ENCODE data around the gene MALSU1. TPM values are rescaled to one million over a fixed set of nuclear protein-coding genes. Genes with fewer than 3 reads are reported as not detected.
"Not testable (repeated sequence)": the region's sequence is repeated elsewhere in the genome, so short reads cannot be mapped to it uniquely, and the experiment has no call there.

The MALSU1 gene
- total RNA-seq, 2 donors from 2014 or later: 37.5 to 54.3 TPM

DNA sequence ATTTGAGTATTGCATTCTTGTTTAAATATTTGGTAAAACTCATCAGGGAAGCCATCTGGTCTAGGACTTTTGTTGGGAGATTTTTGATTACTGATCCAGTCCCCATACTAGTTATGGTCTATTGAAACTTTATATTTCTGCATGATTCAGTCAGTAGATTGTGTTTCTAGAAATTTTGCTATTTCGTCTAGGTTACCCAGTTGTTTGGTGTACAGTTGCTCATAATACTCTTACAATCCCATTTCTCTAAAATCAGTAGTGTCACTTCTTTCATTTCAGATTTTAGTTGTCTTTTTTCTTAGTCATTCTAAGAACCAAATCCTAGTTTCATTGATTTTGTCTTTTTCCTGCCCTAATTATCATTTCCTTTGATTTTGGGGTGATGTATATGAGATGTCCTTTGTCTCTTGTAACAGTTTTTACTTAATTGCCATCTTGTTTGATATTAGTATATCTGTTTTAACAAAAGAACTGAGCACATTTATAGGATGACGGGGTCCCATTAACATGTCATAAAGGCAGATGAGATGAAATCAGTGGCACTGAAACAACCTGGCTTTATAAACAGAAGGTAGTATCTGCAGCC is 7.9 kb downstream of the MALSU1 start:
- Histone ChIP-seq H3K27me3 (no peaks in the 10 kb centered on the region), H3K27ac (no peak overlapping the region), H3K9ac (ENCODE audit: low read depth in 2 of 2, low read length in 2 of 2) (no peak overlapping the region), H3K36me3 (peaks cover 10% of the 10 kb centered on the region), H3K4me3 (no peak overlapping the region), H3K4me1 (no peaks in the 10 kb centered on the region), H3K9me3 (no peaks in the 10 kb centered on the region)
- intact Hi-C loops (cut with DNase I): no loop called here
- no peak for DNase-seq
- TF ChIP-seq, protein P1, sequence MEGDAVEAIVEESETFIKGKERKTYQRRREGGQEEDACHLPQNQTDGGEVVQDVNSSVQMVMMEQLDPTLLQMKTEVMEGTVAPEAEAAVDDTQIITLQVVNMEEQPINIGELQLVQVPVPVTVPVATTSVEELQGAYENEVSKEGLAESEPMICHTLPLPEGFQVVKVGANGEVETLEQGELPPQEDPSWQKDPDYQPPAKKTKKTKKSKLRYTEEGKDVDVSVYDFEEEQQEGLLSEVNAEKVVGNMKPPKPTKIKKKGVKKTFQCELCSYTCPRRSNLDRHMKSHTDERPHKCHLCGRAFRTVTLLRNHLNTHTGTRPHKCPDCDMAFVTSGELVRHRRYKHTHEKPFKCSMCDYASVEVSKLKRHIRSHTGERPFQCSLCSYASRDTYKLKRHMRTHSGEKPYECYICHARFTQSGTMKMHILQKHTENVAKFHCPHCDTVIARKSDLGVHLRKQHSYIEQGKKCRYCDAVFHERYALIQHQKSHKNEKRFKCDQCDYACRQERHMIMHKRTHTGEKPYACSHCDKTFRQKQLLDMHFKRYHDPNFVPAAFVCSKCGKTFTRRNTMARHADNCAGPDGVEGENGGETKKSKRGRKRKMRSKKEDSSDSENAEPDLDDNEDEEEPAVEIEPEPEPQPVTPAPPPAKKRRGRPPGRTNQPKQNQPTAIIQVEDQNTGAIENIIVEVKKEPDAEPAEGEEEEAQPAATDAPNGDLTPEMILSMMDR (IDR thresholded peaks at IDR 0.05): no peak

DNA sequence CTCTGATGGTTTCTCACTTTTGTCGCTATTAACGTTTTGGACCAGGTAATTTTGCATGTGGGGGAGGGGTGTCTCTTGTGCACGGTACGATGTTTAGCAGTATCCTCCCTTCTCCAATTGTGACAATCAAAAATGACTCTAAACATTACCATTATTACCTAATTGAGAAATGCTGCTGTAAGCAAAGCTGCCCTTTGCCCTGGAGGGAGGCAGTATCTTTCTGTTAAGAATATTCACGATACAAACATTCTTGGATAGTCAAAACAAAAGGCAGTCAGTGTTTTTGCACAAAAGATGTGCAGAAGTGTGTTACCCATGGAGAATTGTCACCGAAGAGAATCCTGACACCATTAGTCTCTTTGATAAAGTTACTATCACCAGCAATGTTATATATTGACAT is 9.6 kb downstream of the MALSU1 start:
- Histone ChIP-seq H3K4me1 (no peaks in the 10 kb centered on the region), H3K9ac (ENCODE audit: low read depth in 2 of 2, low read length in 2 of 2) (no peak overlapping the region), H3K27ac (no peak overlapping the region), H3K27me3 (no peaks in the 10 kb centered on the region), H3K9me3 (no peaks in the 10 kb centered on the region), H3K36me3 (peaks cover 10% of the 10 kb centered on the region), H3K4me3 (no peak overlapping the region)
- TF ChIP-seq, protein P1 (IDR thresholded peaks at IDR 0.05): no peak
- DNase-seq: no peak
- intact Hi-C loops (cut with DNase I): no loop called here

DNA sequence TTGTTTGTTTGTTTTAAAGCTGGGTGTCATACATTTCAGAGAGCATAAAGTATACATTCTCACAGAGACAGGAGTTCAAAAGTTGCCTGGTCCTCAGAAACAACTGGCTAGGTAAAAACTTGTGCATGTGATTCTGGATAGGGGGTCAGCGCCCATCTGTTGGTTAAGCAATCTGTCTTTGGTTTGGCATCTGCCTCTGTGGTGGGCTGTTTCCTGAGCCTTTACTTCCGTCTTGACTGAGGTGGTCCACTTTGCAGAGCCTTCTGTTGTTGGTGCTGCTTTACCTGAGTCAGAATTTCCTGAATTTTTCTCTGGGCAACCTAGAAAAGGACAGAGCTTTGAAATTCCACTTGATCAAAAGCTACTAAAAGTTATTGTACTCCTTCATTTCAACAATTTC is 13.0 kb downstream of the MALSU1 start:
- intact Hi-C loops (cut with DNase I); DNase-seq; H3K9me3 ChIP-seq; H3K27ac ChIP-seq; H3K4me3 ChIP-seq; H3K4me1 ChIP-seq; H3K27me3 ChIP-seq; H3K9ac ChIP-seq (ENCODE audit: low read depth in 2 of 2, low read length in 2 of 2): not testable (repeated sequence)
- H3K36me3 ChIP-seq: peaks cover 10% of the 10 kb centered on the region

DNA sequence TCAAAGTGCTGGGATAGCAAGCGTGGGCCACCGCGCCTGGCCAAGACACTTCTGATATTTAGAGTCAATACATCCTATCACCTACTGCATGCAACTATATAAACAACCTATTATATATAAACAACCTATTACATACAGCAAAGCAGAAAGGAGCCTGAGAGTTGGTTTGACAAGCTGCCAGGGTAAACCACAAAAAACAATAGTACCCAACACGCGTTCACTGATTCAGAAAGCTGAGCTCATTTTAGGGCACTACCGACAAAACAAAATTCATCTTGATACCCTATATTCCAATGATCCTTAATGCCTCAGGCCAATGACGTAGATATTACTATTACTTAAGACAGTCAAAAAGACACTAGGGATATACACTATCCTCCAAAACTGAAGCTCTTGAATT is 16.2 kb downstream of the MALSU1 start:
- no peak for DNase-seq
- intact Hi-C loops (cut with DNase I): no loop called here
- no peak overlapping the region for H3K9ac ChIP-seq (ENCODE audit: low read depth in 2 of 2, low read length in 2 of 2)

DNA sequence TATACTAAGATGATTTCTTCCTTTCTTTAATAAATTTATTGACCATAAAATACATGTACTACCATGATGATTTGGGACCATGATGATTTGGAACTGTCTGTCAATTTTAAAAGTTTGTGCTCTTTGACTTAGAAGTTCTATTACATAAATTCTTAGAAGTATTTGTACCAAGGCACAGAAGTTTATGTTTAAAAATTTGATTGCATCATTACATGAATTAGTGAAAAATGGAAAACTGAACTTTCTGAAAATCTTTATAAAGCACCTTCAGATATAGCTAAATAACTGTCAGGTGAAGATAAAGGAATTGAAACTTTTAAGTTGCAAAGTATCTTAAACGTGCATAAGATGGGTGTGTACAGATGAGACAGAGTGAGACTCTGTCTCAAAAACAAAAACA is 32.0 kb downstream of the MALSU1 start:
- no peak for DNase-seq
- no peaks in the 10 kb centered on the region for H3K4me1 ChIP-seq
- TF ChIP-seq, protein P1 (IDR thresholded peaks at IDR 0.05): no peak
- no peaks in the 10 kb centered on the region for H3K36me3 ChIP-seq
- no peaks in the 10 kb centered on the region for H3K9me3 ChIP-seq
- no peak overlapping the region for H3K4me3 ChIP-seq
- H3K27me3 ChIP-seq: no peaks in the 10 kb centered on the region
- H3K27ac ChIP-seq: no peak overlapping the region
- intact Hi-C loops (cut with DNase I): no loop called here
- no peak overlapping the region for H3K9ac ChIP-seq (ENCODE audit: low read depth in 2 of 2, low read length in 2 of 2)

More for the DNA sequence above, 16.2 kb downstream of the MALSU1 start:
- Histone ChIP-seq H3K4me1 (no peaks in the 10 kb centered on the region), H3K9me3 (no peaks in the 10 kb centered on the region), H3K27me3 (no peaks in the 10 kb centered on the region), H3K27ac (no peak overlapping the region), H3K4me3 (no peak overlapping the region), H3K36me3 (no peaks in the 10 kb centered on the region)
- TF ChIP-seq, protein P1 (IDR thresholded peaks at IDR 0.05): no peak

DNA sequence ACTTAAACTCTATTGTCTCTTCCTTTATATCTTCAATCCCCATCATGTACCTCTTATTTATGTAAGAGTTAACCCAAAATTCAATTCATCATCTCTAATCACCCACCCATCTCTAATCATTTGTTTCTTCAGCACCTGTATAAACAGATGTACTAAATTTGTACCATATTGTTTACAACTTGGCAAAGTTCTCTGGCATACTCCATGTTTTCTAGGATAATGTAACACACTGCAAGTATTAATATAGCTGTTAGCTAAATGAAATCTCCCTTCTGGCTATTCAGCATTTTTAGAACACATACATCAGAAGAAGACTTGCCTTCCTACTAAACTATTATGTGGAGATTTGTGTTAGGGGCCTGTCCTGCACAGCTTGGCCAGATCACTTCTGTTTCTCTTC is 33.1 kb downstream of the MALSU1 start:
- no peak overlapping the region for H3K27ac ChIP-seq
- H3K36me3 ChIP-seq: no peaks in the 10 kb centered on the region
- no peak for DNase-seq
- H3K4me1 ChIP-seq: no peaks in the 10 kb centered on the region
- TF ChIP-seq, protein P1 (IDR thresholded peaks at IDR 0.05): no peak
- H3K9me3 ChIP-seq: no peaks in the 10 kb centered on the region
- H3K27me3 ChIP-seq: no peaks in the 10 kb centered on the region
- intact Hi-C loops (cut with DNase I): no loop called here
- H3K9ac ChIP-seq (ENCODE audit: low read depth in 2 of 2, low read length in 2 of 2): no peak overlapping the region
- H3K4me3 ChIP-seq: no peak overlapping the region
